GM18907 (cell line): ENCODE data around the gene NKD1.

Source experiments
- ATAC-seq: cut with Tn5 transposase; IDR thresholded peaks from one replicate; pipeline ENCODE4 v1.9.1; 2021; ENCODE audit warnings: mild to moderate bottlenecking, moderate library complexity; ENCODE audit not compliant: unreplicated experiment

NKD1 gene

GRCh38 chr16:50555952-50556673, 7.9 kb downstream of the NKD1 start:
- no peak for ATAC-seq

GRCh38 chr16:50557046-50557445, 8.8 kb downstream of the NKD1 start:
- ATAC-seq, result no peak

GRCh38 chr16:50558913-50559312, 10.7 kb downstream of the NKD1 start:
- ATAC-seq, result no peak

DNA sequence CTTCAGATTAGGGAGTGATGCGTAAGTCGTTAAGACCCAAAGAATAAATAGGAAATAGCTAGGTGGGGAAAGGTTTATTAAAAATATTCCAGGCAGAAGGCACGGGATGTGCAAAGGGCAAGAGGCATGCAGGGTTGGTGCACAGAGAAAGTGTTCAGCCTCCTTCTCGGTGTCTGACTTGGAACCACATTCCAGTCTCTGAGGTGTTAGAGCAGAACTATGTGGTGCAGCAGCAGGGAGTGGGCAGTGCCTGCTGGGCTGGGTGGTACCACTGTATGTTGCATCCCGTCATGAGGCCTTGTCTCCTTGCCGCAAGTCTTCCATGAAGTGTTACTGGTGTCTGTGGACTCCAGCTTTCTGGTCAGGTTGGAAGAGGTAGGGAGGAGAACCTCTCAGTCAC, 11.1 kb downstream of the NKD1 start:
- no peak for ATAC-seq

- ATAC-seq, result no peak
Observed at GRCh38 chr16:50559804-50560514, 11.8 kb downstream of the NKD1 start.

- ATAC-seq, result no peak
Observed at GRCh38 chr16:50560903-50561863, 13.0 kb downstream of the NKD1 start.

- no peak for ATAC-seq
Observed at GRCh38 chr16:50562657-50563056, 14.5 kb downstream of the NKD1 start.

DNA sequence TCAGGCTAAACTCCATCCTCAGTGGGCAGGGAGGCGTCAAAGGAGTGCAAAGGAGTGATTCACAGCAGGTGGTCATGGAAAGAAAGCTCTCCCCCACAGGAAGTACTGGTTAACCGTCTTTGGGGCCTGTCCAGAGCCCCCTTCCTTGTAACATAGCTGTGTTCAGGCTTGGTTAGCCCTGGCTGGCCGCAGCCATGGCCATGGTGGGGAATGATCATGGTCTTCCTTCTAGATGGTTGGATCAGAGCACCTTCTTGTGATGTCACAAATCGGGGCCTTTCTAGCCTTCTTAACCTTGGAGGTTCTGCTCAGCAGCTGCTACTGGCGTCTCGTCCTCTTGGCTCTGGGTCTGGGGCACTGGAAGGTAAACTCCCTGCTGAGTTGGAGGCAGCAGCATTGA, 15.8 kb downstream of the NKD1 start:
- no peak for ATAC-seq

DNA sequence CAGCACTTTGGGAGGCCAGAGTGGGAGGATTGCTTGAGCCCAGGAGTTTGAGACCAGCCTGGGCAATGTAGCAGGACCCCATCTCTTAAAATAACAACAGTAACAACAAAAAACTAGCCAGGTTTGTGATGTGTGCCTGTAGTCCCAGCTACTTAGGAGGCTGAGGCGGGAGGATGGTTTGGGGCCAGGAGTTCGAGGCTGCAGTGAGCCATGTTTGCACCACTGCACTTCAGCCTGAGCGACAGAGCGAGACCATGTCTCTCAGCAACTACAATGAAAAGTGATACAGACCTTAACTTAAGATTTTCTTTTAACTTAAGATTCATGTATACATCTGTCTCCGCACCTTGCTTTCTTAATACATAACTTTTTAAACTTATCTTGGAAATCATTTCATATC, 17.2 kb downstream of the NKD1 start:
- no peak for ATAC-seq

DNA sequence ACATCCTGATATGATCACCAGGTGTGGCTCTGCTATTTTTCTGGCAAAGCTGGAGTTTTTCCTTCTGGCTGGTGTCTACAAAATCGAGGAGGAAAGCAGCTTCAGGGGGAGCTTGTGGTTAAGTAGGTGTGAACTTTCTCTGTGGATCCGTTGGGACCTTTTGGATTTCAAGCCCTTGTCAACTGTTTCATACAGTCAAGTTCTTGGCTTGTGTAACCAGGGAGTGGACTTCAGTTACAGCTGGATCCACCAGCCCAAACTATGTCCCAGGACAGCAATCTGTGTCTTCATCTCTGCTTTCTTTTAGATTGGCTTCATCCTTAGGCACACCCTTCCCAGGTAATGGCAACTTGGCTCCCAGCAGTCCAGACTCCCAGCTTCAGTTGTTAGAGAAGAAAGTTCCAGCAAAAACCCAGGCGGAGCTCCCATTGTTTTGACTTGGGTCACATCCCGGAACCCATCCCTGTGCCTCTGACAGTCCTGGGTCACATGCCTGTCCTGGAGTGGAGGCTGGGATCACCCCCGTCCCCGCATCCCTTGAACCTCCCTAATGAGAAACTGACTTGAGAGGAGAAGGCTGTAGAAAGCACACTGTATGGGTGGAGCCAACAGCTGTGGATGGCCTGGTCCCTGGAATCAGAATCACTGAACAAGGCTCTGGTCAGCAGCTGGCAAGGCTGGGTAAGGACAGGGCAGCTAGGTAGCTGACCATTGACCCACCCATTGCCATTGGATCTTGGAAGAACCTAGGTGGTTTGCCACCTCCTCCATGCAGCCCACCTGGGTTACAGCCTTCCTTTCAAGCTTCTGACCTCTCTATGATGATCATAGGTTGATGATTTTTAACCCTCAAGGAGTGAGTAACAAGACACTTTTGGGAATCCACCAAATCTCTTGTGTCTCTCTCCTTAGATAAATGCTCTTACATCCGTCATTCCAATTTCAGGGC, 18.1 kb downstream of the NKD1 start:
- ATAC-seq, result no peak

DNA sequence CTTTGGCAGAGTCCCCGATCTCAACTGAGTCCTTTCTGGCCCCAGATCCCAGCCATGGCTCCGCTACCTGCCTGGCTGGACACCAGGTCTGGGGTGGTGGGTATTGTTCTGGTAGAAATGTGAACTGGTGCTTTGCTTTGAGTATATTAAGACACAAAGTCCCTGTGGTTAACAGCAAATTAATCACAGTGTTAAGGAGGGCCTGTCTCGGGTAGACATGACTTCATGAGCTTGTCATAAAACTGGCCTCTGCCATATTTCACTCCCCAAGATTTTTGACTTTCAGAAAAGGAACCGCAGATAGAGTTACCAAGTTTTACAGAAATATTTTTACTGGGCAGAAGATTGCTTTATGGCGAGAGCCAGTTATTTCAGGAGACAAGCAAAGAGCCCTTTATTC, 19.5 kb downstream of the NKD1 start:
- ATAC-seq, result no peak

DNA sequence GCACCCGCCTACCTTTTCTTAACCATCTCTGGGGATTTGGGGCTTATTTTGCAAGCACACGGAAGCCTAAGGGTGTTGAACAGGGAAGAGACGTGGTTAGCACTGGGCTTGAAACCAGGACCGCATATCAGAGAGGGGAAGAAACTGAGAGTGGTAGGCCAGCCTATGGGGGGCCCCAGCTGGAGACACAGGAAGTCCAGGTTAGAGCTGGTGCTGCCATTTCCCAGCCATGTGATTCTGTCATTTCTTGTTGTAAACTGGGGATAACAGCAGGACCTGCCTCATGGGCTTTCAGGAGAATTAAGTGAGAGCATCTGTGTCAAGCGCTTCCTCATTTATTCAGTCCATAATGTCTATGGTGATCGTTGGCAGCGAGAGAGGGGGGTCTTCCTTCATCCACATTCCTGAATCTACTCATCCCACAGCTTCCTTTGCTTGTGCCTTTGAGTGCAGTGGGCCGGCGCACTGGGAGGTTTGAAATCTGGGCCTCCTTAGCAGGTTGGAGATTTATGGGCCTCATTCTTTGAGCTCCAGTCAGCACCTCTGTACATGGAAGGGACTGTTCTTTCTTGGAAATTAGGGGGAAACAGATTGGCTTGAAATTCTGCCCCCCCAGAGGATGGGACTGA, 20.1 kb downstream of the NKD1 start:
- no peak for ATAC-seq

GRCh38 chr16:50570354-50570753, 22.2 kb downstream of the NKD1 start:
- ATAC-seq, result no peak

- no peak for ATAC-seq
Observed at GRCh38 chr16:50570808-50571598, 22.8 kb downstream of the NKD1 start.

GRCh38 chr16:50571786-50572185, 23.6 kb downstream of the NKD1 start:
- no peak for ATAC-seq

DNA sequence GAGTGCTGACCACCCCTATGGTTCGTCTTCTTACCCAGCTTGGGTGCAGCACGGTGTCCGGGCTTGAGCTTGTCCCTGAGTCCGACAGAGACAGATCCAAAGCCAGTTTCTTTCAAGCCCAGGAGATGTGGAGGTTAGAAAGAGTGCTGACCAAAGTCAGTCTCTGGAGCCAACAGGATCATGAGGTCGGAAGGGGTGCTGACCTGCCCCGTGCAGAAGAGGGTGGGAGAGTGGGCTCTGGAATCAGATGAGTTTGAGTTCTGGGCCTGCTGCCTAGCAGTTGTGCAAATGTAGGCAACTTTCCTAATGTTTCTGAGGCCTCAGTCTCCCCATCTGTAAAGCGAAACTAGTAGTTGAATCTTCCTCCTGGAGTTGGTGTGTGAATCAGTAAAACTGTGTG, 24.5 kb downstream of the NKD1 start:
- no peak for ATAC-seq

- no peak for ATAC-seq
Observed at GRCh38 chr16:50573279-50573678, 25.1 kb downstream of the NKD1 start.

- no peak for ATAC-seq
Observed at GRCh38 chr16:50573947-50574744, 25.9 kb downstream of the NKD1 start.
